ENCODE measurements around the gene CEPT1. TPM values are rescaled to one million over a fixed set of nuclear protein-coding genes. Genes with fewer than 3 reads are reported as not detected.

Gene CEPT1
- total and polyA plus RNA-seq, 2 experiments from 2014 or later, result 15.9 to 21.0 TPM

GRCh38 chr1:111162488-111162880 is 22.5 kb downstream of the CEPT1 start:
- DNase-seq (ENCODE audit: low read depth in 1 of 2, low spot score in 1 of 2), result no peak
- H3K36me3 ChIP-seq, result peaks cover 17% of the 10 kb centered on the region
- peaks cover 5% of the 10 kb centered on the region for H3K4me1 ChIP-seq (ENCODE audit: low read depth)
- H3K9me3 ChIP-seq (ENCODE audit: low read depth), result no peaks in the 10 kb centered on the region
- H3K4me3 ChIP-seq, result no peak overlapping the region
- H3K27ac ChIP-seq, result no peak overlapping the region
- TF ChIP-seq CTCF (IDR thresholded peaks at IDR 0.05; ENCODE audit: low read depth, low read length), result no peak
- H3K27me3 ChIP-seq, result no peaks in the 10 kb centered on the region

DNA sequence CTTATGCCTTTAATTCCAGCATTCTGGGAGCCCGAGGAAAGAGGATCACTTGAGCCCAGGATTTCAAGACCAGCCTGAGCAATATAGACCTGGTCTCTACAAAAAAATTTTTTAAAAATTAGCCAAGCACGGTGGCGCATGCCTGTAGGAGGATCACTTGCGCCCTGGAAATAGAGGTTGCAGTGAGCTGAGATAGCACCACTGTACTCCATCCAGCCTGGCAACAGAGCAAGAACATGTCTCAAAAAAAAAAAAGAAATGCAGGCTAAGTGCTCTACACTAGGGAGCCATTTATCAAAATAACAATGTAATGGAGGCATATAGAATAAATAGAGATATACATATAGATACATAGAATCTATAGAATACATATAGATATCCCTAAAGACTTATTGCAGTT is 23.3 kb downstream of the CEPT1 start:
- no peaks in the 10 kb centered on the region for H3K9me3 ChIP-seq (ENCODE audit: low read depth)
- H3K27me3 ChIP-seq, result no peaks in the 10 kb centered on the region
- peaks cover 21% of the 10 kb centered on the region for H3K36me3 ChIP-seq
- no peak overlapping the region for H3K27ac ChIP-seq
- no peak for TF ChIP-seq CTCF (IDR thresholded peaks at IDR 0.05; ENCODE audit: low read depth, low read length)
- H3K4me3 ChIP-seq, result no peak overlapping the region
- H3K4me1 ChIP-seq (ENCODE audit: low read depth), result peaks cover 5% of the 10 kb centered on the region
- no peak for DNase-seq (ENCODE audit: low read depth in 1 of 2, low spot score in 1 of 2)

GRCh38 chr1:111164151-111164550 is 24.1 kb downstream of the CEPT1 start:
- Histone ChIP-seq H3K36me3 (peaks cover 20% of the 10 kb centered on the region), H3K4me3 (no peak overlapping the region), H3K27ac (no peak overlapping the region), H3K9me3 (ENCODE audit: low read depth) (no peaks in the 10 kb centered on the region), H3K4me1 (ENCODE audit: low read depth) (peaks cover 5% of the 10 kb centered on the region), H3K27me3 (no peaks in the 10 kb centered on the region)
- TF ChIP-seq CTCF (IDR thresholded peaks at IDR 0.05; ENCODE audit: low read depth, low read length), result no peak
- no peak for DNase-seq (ENCODE audit: low read depth in 1 of 2, low spot score in 1 of 2)

DNA sequence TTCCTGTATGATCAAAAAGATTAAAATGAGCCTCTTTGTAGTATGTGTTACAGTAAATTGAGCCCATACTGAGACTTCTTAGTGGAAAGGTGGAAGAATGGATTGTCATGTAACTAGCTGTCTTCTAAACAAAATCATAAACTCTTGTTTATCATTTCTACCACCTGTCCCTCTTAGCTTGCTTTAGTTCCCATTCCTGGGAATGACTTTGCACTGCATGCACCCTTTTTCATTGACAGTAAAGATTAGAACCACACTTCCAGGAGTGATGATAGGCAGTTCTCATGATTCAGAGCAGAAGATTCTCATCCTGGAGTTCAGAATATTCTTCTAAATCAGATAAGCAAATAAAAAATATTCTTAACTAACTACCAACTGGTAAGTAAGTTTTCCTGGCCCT is 32.4 kb downstream of the CEPT1 start:
- DNase-seq (ENCODE audit: low read depth in 1 of 2, low spot score in 1 of 2), result no peak
- H3K27ac ChIP-seq, result no peak overlapping the region
- no peaks in the 10 kb centered on the region for H3K4me1 ChIP-seq (ENCODE audit: low read depth)
- no peaks in the 10 kb centered on the region for H3K27me3 ChIP-seq
- H3K36me3 ChIP-seq, result peaks cover 18% of the 10 kb centered on the region
- no peak overlapping the region for H3K4me3 ChIP-seq
- H3K9me3 ChIP-seq (ENCODE audit: low read depth), result no peaks in the 10 kb centered on the region
- TF ChIP-seq CTCF (IDR thresholded peaks at IDR 0.05; ENCODE audit: low read depth, low read length), result no peak

DNA sequence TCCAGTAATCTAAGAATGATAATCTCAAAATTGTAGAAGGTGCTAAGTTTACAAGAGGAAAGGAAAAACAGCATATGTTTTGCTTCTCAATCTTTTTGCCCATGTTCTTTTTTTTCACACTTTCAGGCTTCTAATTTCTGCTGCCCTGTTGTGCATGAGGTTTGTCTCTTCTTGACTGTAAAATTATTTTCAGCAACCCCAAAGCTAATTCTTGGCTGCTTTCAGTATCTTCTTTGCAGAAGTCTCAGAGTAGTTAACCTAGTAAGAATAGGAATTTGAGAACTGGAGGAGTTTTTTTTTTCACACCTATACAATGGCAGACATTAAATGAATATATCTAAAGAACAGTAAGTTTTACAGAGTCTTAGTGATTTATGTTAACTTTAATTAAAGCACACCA is 34.0 kb downstream of the CEPT1 start:
- Histone ChIP-seq H3K4me1 (ENCODE audit: low read depth) (no peaks in the 10 kb centered on the region), H3K9me3 (ENCODE audit: low read depth) (no peaks in the 10 kb centered on the region), H3K27me3 (no peaks in the 10 kb centered on the region), H3K4me3 (no peak overlapping the region), H3K36me3 (peaks cover 14% of the 10 kb centered on the region), H3K27ac (no peak overlapping the region)
- DNase-seq (ENCODE audit: low read depth in 1 of 2, low spot score in 1 of 2), result no peak
- no peak for TF ChIP-seq CTCF (IDR thresholded peaks at IDR 0.05; ENCODE audit: low read depth, low read length)

DNA sequence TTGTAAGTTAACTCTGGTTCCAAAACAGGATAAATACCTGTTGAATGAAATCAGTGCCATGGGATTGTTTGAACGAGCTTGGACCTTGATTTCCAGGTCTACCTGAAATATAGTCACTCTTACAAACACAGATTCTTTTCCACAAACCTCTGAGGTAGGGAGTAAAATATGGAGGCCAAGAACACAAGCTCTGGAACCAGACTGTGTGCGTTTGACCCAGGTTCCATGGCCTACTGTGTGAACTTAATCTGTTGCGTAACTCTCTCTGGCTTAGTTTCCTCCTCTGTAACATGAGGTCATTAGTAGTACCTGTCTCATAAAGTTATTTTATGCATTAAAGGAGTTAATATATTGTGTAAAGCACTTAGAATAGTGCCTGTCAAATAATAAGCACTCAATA is 35.3 kb downstream of the CEPT1 start:
- Histone ChIP-seq H3K9me3 (ENCODE audit: low read depth) (no peaks in the 10 kb centered on the region), H3K4me1 (ENCODE audit: low read depth) (no peaks in the 10 kb centered on the region)

More for the DNA sequence above, 35.3 kb downstream of the CEPT1 start:
- Histone ChIP-seq H3K27ac (no peak overlapping the region), H3K27me3 (no peaks in the 10 kb centered on the region), H3K4me3 (no peak overlapping the region), H3K36me3 (peaks cover 14% of the 10 kb centered on the region)
- no peak for TF ChIP-seq CTCF (IDR thresholded peaks at IDR 0.05; ENCODE audit: low read depth, low read length)
- DNase-seq (ENCODE audit: low read depth in 1 of 2, low spot score in 1 of 2), result no peak

Data from cardiac muscle cell (in vitro differentiated cells and primary cell).